ENCODE measurements around the gene SAP30L.

Gene SAP30L

DNA sequence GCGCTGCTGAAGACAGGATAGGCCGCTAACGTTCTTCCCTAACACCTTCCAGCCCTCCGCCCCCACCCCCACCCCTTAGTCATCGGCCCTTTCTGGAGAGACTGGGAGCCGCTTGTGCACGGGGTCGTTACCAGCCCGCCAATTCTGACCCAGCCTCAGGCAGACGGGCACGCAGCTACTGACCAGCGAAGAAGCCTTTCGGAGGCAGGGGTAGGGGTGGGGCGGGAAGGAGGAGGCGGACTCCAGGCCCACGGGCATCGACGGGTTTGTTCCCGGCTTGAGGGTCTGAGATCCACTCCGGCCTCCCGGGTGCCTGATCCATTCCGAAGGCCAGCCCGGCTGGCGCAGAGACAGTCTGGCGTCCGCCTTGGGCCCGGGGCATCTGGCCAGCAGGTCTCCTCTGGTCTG is 33.0 kb downstream of the SAP30L start:
- H3K4me1 ChIP-seq (ENCODE audit: control insufficient read depth in 2 of 2, insufficient read depth in 2 of 2, low read length in 2 of 2), result peaks cover 14 to 23% of the 10 kb centered on the region in 2 donors
- no peak overlapping the region for H3K4me3 ChIP-seq (ENCODE audit: low read length in 2 of 2)

GRCh38 chr5:154479160-154479943 is 33.6 kb downstream of the SAP30L start:
- H3K4me1 ChIP-seq (ENCODE audit: control insufficient read depth in 2 of 2, insufficient read depth in 2 of 2, low read length in 2 of 2), result peaks cover 14 to 23% of the 10 kb centered on the region in 2 donors
- H3K27ac ChIP-seq (ENCODE audit: low read depth in 2 of 2, low read length in 2 of 2), result no peak overlapping the region
- no peak overlapping the region for H3K9ac ChIP-seq (ENCODE audit: low read depth in 1 of 2, low read length in 2 of 2)
- H3K4me3 ChIP-seq (ENCODE audit: low read length in 2 of 2), result peak overlapping the region in 1 of 2 donors; percentile 9
- no peaks in the 10 kb centered on the region for H3K9me3 ChIP-seq (ENCODE audit: control insufficient read depth in 2 of 2, low read length in 2 of 2)
- no peaks in the 10 kb centered on the region for H3K36me3 ChIP-seq (ENCODE audit: control insufficient read depth in 2 of 2, insufficient read depth in 2 of 2, low read length in 2 of 2)
- peaks cover 96 to 98% of the 10 kb centered on the region in 2 donors for H3K27me3 ChIP-seq (ENCODE audit: control insufficient read depth in 2 of 2, insufficient read depth in 2 of 2, low read length in 2 of 2)

More for the DNA sequence above, 33.0 kb downstream of the SAP30L start:
- Histone ChIP-seq H3K9me3 (ENCODE audit: control insufficient read depth in 2 of 2, low read length in 2 of 2) (no peaks in the 10 kb centered on the region), H3K27ac (ENCODE audit: low read depth in 2 of 2, low read length in 2 of 2) (no peak overlapping the region), H3K9ac (ENCODE audit: low read depth in 1 of 2, low read length in 2 of 2) (no peak overlapping the region), H3K27me3 (ENCODE audit: control insufficient read depth in 2 of 2, insufficient read depth in 2 of 2, low read length in 2 of 2) (peaks cover 96 to 98% of the 10 kb centered on the region in 2 donors), H3K36me3 (ENCODE audit: control insufficient read depth in 2 of 2, insufficient read depth in 2 of 2, low read length in 2 of 2) (no peaks in the 10 kb centered on the region)

DNA sequence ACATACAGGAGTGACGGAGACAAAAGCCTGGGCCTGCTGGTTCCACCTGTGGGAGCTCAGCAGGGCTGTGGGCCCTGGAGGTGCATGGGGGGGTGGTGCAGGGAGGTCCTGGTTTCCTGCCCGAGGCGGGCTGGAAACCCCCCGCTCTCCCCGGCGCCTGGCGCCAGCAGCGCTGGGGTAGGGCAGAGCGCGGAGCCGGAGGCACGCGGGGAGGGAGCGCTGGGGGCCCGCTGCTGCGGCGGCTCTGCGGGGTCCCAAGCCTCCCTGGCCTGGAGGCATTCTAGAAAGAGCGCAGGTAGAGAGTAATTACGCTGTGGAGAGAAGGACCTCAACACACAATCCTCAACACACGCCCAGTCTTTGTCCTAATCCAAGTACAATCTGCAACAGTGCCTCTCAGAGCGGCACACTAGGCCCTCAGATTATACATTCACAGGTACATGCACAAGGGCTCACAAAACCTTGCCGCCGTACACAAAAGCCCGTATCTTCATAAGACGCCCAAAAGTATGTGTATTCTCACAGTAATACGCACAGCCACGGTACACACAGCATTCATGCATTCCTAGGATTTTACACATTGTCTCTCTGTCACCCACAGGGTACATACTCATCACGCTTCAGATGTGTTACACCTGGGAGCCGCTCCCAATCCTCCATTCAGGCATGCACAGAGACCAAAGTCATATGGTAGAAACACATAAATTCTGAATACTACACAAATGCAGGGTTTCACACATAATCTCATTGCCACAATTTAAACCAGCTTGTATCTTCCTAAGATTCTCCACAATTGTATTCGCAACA is 34.4 kb downstream of the SAP30L start:
- Histone ChIP-seq H3K27ac (ENCODE audit: low read depth in 2 of 2, low read length in 2 of 2) (no peak overlapping the region), H3K9me3 (ENCODE audit: control insufficient read depth in 2 of 2, low read length in 2 of 2) (no peaks in the 10 kb centered on the region), H3K4me3 (ENCODE audit: low read length in 2 of 2) (no peak overlapping the region), H3K36me3 (ENCODE audit: control insufficient read depth in 2 of 2, insufficient read depth in 2 of 2, low read length in 2 of 2) (no peaks in the 10 kb centered on the region), H3K4me1 (ENCODE audit: control insufficient read depth in 2 of 2, insufficient read depth in 2 of 2, low read length in 2 of 2) (peaks cover 14 to 23% of the 10 kb centered on the region in 2 donors), H3K27me3 (ENCODE audit: control insufficient read depth in 2 of 2, insufficient read depth in 2 of 2, low read length in 2 of 2) (peaks cover 95 to 97% of the 10 kb centered on the region in 2 donors), H3K9ac (ENCODE audit: low read depth in 1 of 2, low read length in 2 of 2) (no peak overlapping the region)

DNA sequence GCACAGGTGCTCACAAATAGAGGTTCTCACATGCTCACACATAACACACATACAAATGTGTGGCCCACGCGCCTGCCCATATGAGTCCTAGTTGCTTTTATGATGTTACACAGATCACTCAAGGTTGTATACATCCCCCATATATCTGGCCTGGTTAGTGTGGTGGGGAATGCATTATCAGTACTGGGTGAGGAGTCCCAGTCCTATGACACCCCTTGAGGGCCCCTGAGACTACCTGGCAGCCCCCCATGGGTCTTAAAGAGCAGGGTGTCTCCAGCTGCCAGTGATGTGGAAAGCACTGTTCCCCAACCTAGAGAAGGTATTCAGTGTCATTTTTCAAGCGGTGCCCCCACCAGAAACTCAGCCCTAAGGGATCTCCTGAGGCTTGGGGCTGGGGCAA is 35.0 kb downstream of the SAP30L start:
- H3K9ac ChIP-seq (ENCODE audit: low read depth in 1 of 2, low read length in 2 of 2), result no peak overlapping the region
- no peaks in the 10 kb centered on the region for H3K36me3 ChIP-seq (ENCODE audit: control insufficient read depth in 2 of 2, insufficient read depth in 2 of 2, low read length in 2 of 2)
- H3K9me3 ChIP-seq (ENCODE audit: control insufficient read depth in 2 of 2, low read length in 2 of 2), result no peaks in the 10 kb centered on the region
- H3K27ac ChIP-seq (ENCODE audit: low read depth in 2 of 2, low read length in 2 of 2), result no peak overlapping the region
- H3K4me3 ChIP-seq (ENCODE audit: low read length in 2 of 2), result no peak overlapping the region
- peaks cover 94 to 97% of the 10 kb centered on the region in 2 donors for H3K27me3 ChIP-seq (ENCODE audit: control insufficient read depth in 2 of 2, insufficient read depth in 2 of 2, low read length in 2 of 2)
- H3K4me1 ChIP-seq (ENCODE audit: control insufficient read depth in 2 of 2, insufficient read depth in 2 of 2, low read length in 2 of 2), result peaks cover 13 to 21% of the 10 kb centered on the region in 2 donors

GRCh38 chr5:154481584-154482381 is 36.0 kb downstream of the SAP30L start:
- Histone ChIP-seq H3K9ac (ENCODE audit: low read depth in 1 of 2, low read length in 2 of 2) (no peak overlapping the region), H3K4me3 (ENCODE audit: low read length in 2 of 2) (no peak overlapping the region), H3K27me3 (ENCODE audit: control insufficient read depth in 2 of 2, insufficient read depth in 2 of 2, low read length in 2 of 2) (peaks cover 92 to 96% of the 10 kb centered on the region in 2 donors), H3K4me1 (ENCODE audit: control insufficient read depth in 2 of 2, insufficient read depth in 2 of 2, low read length in 2 of 2) (peaks cover 9 to 14% of the 10 kb centered on the region in 2 donors), H3K9me3 (ENCODE audit: control insufficient read depth in 2 of 2, low read length in 2 of 2) (no peaks in the 10 kb centered on the region), H3K36me3 (ENCODE audit: control insufficient read depth in 2 of 2, insufficient read depth in 2 of 2, low read length in 2 of 2) (no peaks in the 10 kb centered on the region), H3K27ac (ENCODE audit: low read depth in 2 of 2, low read length in 2 of 2) (no peak overlapping the region)

DNA sequence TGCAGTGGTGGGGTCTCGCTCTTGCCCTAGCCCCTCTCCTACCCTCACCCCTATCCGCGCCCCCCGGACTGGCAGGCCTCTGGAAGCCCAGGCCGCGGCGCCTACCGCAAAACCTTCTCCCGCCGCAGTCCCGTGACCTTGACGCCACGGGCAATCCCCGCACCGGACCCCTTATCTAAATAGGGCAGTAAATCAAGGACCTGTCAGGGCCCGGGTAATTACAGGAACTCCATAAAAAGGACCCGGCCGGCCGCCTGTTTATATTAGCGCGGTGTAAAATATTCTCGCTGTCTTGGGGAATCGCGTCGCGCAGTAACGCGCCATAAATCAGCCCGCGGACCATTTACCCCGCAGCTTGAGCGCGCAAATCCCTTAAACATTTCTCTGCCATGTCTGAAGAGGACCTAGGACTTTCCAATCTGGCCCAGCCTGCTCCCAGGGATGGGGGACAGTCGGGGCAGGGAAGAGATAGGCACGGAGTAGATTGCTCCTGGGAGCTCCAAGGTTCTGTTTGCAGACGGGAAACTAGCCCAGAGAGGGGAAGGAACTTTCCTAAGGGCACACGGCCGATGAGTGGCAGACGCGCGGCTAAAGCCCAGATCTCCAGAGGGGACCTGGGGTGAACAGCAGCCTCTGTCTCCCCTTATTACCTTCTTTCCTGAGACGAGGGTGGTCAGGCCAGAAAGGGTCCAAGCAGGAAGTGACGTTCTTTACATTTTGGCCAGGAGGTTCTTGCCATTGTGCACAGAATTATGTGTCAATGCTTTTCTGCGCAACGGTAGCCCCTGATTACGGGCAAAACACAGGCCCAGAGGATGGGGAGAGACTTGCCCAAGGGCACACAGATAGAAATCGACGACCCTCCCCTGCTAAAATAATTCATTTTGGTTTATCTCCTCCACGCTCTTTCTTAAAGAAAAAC is 37.0 kb downstream of the SAP30L start:
- Histone ChIP-seq H3K27ac (ENCODE audit: low read depth in 2 of 2, low read length in 2 of 2) (peak overlapping the region in 1 of 2 donors; percentile 19), H3K36me3 (ENCODE audit: control insufficient read depth in 2 of 2, insufficient read depth in 2 of 2, low read length in 2 of 2) (no peaks in the 10 kb centered on the region), H3K4me1 (ENCODE audit: control insufficient read depth in 2 of 2, insufficient read depth in 2 of 2, low read length in 2 of 2) (peaks cover 2 to 8% of the 10 kb centered on the region in 2 donors), H3K4me3 (ENCODE audit: low read length in 2 of 2) (no peak overlapping the region), H3K9me3 (ENCODE audit: control insufficient read depth in 2 of 2, low read length in 2 of 2) (no peaks in the 10 kb centered on the region), H3K9ac (ENCODE audit: low read depth in 1 of 2, low read length in 2 of 2) (no peak overlapping the region), H3K27me3 (ENCODE audit: control insufficient read depth in 2 of 2, insufficient read depth in 2 of 2, low read length in 2 of 2) (peaks cover 85 to 96% of the 10 kb centered on the region in 2 donors)

DNA sequence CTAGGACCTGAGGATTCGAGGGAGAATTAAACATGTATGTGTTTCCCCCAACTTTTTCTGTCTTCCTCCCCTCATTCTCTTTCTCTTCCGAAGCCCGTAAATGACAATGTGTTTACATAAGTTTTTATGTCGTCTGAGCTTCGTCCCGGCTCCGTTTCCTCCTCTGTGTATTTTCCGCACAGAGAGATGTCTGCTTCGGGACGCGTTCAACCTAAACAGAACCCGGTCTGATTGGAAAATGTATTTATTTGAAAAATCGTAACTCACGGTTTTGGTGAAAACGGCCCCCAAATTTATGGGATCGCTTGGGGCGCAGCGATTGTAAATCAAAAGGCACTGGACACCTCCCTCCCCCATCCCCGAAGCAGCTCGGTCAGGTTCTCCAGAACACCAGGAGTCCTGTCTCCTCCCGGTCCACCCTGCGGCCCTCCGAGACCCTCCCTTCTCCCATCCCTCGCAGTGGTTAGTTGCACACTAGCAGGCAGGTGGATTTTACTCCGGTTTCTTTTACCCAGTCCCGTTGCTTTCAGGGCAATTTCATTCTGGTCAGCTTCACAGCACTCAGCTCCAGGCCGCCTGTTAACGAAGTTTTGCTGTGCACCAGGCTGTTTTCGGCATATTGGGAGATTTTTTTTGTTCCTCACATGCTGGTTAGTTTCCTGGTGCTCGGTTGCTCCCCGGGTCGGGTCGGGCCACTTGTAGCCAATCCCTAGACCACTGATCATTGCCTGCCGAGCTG is 38.0 kb downstream of the SAP30L start:
- Histone ChIP-seq H3K4me1 (ENCODE audit: control insufficient read depth in 2 of 2, insufficient read depth in 2 of 2, low read length in 2 of 2) (peaks cover 0 to 5% of the 10 kb centered on the region in 2 donors), H3K9ac (ENCODE audit: low read depth in 1 of 2, low read length in 2 of 2) (no peak overlapping the region), H3K36me3 (ENCODE audit: control insufficient read depth in 2 of 2, insufficient read depth in 2 of 2, low read length in 2 of 2) (no peaks in the 10 kb centered on the region), H3K4me3 (ENCODE audit: low read length in 2 of 2) (no peak overlapping the region), H3K27ac (ENCODE audit: low read depth in 2 of 2, low read length in 2 of 2) (no peak overlapping the region), H3K27me3 (ENCODE audit: control insufficient read depth in 2 of 2, insufficient read depth in 2 of 2, low read length in 2 of 2) (peaks cover 77 to 92% of the 10 kb centered on the region in 2 donors), H3K9me3 (ENCODE audit: control insufficient read depth in 2 of 2, low read length in 2 of 2) (no peaks in the 10 kb centered on the region)

DNA sequence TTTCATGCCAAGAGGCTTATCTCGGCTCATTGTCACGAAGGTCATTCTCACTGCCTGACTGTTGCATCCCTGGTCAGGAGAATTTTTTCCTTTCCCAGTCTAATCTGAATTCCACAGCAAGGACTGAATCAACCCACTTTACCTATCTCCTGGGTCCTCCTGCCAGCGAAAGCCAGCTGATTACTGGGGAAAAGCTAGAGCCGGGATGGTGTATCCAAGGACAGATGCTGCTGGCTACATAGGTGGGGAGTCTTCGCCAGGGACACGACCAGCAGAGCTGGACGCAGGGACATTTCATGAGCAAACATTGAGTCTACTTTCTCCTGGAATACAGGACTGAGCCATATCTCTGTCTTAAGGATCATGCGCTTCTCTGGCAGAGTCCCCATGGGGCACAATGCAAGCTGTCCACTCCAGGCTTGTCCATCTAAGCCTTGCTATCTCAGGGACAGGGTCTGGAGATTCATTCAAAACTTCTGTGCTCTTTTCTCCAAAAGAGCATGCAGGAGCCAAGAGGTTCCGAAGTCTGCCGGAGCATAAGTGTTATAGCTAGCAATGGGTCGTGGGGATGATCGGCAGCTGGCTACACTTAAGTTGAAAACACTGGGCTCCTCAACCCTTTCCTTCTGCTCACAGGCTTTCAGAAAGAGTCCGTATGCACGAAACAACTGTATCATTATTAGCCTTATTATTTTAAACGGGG is 38.7 kb downstream of the SAP30L start:
- no peaks in the 10 kb centered on the region for H3K9me3 ChIP-seq (ENCODE audit: control insufficient read depth in 2 of 2, low read length in 2 of 2)
- peaks cover 70 to 91% of the 10 kb centered on the region in 2 donors for H3K27me3 ChIP-seq (ENCODE audit: control insufficient read depth in 2 of 2, insufficient read depth in 2 of 2, low read length in 2 of 2)
- H3K36me3 ChIP-seq (ENCODE audit: control insufficient read depth in 2 of 2, insufficient read depth in 2 of 2, low read length in 2 of 2), result no peaks in the 10 kb centered on the region
- peaks cover 0 to 5% of the 10 kb centered on the region in 2 donors for H3K4me1 ChIP-seq (ENCODE audit: control insufficient read depth in 2 of 2, insufficient read depth in 2 of 2, low read length in 2 of 2)
- no peak overlapping the region for H3K27ac ChIP-seq (ENCODE audit: low read depth in 2 of 2, low read length in 2 of 2)
- H3K4me3 ChIP-seq (ENCODE audit: low read length in 2 of 2), result no peak overlapping the region
- H3K9ac ChIP-seq (ENCODE audit: low read depth in 1 of 2, low read length in 2 of 2), result no peak overlapping the region
